CD4-positive, alpha-beta T cell treated with Interleukin-6 at 100 ng/mL for 8 hours (primary cell): Measurements from ENCODE around the gene CFAP20.

ENCODE experiments used
- DNase-seq: peaks from one replicate; pipeline ENCODE4 v3.0.0-alpha.2; 2020; ENCODE audit warnings: mixed read lengths, low spot score

The CFAP20 gene

DNA sequence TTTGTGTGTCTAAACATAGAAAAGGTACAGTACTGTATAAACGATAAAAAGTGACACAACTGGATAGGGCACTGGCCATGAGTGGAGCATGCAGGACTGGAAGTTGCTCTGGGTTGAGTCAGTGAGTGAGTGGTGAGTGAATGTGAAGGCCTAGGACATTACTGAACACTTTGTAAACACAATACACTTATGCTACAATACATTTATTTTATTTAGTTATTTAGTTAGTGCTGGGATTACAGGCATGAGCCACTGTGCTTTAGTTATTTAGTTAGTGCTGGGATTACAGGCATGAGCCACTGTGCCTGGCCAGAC, 4.6 kb downstream of the CFAP20 start:
- DNase-seq = no peak

DNA sequence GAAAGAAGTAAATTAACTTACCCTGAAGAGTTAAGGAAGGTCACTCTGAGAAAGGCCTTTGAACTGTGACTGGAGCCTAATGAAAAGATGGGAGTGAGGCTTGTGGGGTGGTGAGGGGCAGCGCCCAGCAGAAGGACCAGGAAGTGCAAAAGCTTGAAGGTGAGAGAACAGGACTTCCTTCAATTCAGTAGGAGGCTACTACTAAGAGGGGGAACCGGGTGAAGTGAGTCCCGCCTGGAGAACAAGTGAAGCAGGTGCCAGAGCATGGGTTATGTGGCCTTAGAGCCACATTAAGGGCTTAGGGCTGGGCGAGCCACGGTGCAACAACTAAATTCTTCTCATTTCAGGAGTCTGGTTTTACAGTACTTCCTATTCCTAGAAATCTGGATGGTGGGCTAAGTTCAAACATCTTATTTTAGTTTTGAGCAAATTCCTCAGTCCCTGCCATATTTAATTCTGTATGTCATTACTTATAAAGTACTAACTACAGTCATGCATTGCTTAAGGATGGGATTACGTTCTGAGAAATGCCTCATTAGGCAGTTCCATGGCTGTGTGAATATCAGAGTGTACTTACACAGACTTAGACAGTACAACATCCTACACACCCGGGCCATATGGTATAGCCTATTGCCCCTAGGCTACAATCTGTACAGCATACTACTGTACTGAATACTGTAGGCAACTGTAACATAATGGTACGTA, 5.1 kb downstream of the CFAP20 start:
- no peak for DNase-seq

DNA sequence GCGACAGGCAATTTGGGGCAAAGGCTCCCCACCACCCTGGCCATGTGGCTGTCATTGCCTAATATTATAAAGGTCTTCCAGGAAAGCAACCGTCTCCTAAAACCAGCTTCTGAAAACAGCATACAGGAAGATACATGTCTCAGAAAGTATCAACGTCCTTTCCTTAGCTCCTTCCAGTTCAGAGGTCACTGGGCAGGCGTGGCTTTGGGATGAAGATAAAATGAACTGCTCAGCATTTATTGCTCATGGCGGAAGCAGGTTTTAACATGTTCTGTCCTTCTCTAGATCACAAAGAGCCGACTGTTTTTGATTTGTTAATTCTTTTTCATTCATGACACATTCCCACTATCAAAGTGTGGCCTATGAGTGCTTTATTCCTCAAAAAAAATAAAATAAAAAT, 8.0 kb downstream of the CFAP20 start:
- DNase-seq = no peak

DNA sequence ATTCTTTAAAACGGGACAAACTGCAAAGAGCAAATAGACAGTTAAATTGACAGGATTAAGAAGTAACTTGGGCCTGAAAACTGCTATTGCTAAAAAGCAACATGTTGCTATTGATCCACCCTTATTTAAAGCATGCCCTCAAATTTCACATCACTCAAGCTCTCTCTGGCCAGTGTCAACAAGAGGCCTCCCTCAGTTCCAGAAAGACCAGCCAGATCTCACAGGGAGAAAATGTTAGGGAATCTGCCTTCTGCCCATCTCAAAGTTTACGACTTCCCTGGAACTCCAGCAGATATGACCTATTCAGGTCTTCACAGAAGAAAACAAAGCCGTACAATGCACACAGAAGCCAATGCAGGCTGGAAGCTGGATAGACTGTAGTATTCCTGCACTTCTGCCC, 8.9 kb downstream of the CFAP20 start:
- no peak for DNase-seq

DNA sequence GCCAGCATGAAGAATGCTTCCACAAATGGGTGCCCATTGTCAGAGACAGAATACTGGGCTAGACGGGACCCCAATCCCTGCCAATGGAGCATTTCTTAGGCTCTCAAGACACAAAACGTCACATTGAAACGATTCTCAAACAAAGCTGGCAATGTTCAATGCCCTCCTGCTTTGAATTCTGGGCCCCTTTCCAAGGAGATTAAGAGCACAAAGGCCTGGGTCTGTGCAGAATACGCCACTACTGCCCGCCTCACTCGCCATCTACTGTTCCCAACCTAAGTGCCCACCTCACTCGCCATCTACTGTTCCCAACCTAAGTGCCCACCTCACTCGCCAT, 9.7 kb downstream of the CFAP20 start:
- DNase-seq = no peak

DNA sequence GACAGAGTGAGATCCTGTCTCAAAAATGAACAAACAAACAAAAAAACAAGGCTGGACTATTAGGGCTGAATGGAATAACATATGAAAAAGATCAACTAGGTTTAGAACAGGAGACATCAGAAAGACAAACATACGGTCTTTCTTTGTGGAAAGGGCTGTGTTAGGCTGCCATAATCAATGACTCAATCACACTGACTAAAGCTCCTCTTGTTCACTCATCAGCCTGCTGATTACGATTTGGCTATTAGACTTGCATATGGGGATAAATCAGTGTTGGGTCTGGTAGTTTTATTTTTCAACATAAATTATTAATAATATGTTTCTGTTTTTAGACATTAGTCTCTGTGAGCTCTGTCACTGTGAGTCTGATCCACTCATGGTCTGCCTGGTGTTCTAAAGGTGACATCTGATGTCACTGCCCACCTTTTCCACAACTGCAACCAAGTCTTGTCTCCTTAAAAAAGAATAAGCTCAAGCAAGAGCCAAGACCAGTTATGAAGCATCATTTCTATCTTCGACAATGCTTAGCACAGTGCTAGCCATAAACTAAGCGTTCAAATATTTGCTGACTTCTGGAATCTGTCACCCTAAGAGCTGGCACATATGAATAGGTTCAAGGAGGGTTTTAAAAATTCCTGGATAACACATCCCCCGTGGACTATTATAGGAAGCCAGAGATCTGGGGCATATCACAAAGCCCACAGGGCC, 10.2 kb downstream of the CFAP20 start:
- no peak for DNase-seq

DNA sequence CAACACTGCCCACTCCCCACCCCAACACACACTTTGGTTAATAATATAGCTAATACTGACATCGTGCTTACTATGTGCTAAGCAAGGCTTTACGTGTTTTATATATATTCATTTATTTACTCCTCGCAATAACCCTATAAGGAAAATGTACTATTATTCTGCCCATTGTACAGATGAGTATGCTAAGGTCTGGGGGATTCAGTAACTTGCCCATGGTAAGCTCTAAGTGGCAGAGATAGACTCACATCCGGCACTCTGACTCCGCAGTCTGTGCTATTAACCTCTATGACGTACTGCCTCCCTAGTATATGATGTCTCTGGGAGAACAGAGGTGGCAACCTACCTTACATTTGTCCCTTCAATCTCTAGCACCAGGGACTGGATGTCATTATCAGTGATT, 12.7 kb downstream of the CFAP20 start:
- DNase-seq = no peak

DNA sequence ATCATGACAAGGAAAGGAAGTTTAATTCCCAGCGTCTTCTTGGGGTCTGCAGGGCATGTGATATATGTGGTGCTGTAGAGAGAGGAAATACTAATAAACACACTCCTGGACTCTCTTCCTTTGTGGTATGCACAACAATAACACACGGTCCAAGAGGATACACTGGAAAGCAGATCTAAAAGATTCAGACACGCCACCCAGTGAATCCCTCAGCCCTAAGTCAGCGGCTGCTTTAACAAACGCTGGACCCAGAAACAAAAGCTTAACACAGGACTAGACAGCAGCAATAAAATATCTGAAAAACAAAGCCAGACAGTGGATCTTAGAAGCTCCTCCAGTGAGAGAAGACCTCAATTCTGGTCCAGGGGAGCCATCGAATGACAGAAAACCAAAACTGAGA, 13.1 kb downstream of the CFAP20 start:
- no peak for DNase-seq

DNA sequence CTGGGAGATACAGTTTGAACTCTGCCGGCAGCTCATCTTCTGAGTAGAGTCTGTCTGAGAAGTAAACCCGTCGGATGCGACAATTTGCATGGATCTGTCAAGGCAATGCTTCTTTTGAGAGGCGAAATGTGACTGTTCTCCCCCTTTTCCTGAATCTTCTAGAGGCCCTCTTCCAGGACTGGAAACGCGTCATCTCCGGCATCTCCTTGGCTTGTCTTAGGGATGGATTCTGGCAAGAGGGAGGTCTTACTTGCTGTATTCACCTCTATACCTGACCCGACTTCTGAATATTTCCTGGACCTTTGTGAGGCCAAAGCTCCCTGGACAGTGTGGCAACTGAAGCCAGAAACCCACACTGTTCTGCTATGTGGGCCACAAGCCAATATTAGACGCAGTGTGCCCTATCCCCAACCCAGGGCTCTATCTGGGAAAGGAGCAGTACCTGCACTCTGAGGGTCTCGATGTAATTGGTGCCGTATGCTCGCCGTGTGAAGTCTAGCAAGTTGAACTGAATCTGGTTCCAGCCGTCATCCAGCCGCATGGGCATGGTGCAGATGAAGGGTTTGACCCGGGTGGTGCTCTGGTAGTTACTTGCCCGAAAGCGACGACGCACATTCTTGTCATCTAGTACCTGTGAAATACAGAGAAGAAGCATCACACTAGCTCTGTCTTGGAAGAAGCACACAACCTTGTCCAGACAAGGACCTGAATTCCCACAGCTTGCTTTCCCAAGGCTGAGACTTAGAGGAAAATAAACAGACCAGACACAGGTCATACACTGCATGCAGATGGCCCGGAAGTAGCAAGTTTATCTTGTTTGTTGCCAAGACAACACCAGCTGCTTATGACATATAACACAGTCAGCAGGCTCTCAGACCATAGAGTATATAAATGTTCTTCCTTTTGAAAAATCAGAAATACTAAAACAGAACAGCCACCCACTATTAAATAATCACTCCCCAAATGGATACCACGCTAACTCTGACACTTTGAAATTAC, 14.1 kb downstream of the CFAP20 start:
- DNase-seq = no peak

DNA sequence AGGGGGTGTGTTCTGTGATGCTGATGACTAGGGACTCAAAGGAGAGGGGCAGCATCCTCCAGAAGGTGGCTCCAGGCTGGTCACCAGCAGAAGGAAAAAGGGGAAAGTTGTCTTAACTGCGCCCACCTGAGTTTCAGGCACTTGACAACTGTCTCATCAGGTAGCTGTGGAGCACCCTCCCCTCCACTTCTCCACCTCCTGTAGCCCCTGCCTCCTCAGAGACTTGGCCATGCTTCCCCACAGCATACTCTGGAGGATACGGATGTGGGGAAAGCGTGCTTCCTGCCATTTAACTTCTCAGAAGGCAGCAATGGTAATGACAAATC, 17.9 kb downstream of the CFAP20 start:
- no peak for DNase-seq

DNA sequence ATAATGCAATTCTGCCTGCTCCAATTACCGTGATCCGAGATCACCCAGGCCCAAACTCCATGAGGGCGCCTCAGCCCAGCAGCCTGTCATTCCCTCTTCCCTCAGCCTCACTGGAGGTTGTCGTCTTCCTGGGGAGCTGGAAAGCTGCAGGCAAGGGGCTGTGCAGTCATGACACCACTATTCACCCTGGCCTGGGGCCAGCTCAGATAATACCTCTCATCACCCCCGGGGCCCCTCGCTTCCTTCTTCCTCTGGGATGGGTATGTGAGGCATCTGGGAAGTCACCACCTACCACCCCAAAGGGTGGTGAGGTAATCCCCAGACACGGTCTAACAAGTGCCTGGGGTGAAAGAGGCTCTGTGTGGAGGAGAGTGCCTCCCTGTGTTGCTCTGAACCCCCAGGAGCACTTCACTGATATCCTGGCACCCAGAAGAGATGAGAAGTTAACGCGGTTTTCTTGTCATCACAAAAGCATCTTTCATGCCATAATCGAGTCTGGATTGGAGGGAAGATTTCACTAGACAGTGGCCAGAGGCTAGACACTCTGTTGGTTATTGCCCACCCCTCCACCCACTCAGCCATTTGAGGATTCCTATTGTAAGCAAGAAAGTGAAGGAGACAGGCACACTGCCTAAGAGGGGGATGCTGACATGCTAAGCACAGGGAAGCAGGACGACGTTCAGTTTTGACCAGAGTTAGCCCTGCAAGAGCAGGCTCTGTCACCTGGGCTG, 18.4 kb downstream of the CFAP20 start:
- DNase-seq = no peak

DNA sequence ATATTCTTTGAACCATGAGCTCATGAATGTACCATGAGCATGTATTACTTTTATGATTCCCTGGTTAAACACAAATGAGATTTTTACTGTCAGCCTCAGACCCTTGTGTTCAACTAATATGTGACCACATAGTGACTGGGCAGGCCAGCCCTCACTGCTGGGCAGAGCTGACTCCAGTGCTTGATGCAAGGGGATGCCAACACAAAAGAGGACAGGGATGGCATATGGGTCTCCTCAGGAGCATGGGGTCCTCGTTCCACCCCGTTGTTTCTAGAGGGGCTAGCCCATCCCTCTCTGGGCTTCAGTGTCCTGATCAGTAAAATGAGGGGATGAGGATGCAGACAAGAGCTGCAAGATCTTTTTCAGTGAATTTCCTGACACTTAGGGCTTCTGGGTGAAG, 19.3 kb downstream of the CFAP20 start:
- no peak for DNase-seq

DNA sequence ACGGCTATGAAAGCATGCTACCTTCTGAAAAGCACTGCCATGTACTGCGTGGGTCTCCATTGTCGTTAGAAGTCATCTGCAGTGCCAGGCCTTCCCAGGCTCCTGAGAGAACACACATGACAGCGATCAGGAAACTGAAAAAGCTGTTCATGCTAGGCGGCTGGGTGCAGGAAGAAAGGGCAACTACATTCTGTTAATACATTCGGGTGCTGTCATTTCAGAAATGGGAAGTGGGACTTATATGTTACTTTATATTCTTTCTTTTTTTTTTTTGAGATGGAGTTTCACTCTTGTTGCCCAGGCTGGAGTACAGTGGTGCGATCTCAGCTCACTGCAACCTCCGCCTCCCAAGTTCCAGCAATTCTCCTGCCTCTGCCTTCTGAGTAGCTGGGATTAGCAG, 19.9 kb downstream of the CFAP20 start:
- DNase-seq = no peak

DNA sequence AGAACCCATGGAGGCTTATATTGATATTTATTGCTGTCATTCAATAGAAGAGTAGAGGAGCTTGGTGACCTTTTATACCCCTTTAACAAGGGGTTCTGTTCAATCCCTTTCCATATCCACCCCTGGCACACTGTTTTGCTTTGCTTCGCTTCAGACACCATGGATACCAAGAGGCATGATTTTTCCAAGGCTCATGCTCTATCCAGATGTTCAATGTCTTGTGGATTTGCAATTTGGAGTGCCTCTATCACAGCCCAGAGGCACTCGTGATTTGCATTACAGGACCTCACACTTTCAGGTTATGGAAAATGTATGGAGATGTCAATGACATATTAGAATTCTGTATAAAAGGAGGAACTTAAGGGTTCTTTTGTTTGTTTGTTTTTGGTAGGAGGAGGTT, 21.5 kb downstream of the CFAP20 start:
- DNase-seq = no peak

DNA sequence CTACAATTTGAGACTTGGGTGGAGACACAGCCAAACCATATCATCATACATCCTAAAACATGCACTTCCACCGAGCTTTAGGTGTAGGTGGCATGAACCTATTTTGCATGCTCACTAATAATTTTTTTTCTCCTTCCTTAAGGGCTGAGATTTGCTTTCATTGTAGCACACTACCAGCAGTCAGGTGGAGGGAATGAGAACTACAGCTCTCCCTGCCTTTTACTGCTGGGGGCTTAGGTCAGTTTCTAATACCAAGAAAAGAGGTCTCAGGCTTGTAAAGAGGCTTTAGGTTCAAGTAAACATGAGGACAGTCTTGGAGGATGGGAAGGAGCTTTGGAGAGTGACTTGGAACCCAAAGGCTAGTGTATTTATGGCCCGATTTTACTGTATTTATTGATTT, 22.0 kb downstream of the CFAP20 start:
- no peak for DNase-seq

DNA sequence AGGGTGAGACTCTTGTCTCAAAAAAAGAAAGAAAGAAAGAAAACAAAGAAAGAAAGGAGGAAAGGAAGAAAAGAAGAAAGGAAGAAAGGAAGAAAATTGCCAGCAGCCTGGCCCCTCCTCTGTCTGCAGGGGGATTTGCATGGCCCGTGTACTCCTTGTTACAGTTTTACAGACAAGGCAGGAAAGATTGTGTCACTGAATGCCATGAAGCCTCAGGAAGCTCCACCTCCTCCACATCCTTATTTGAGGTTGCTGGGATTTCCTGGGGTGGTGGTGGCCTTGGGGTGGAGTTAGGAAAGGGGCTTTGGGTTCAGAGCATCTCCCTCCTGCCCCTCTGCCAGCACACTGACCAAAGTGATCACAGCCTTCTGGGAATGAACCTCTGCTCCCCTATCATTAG, 23.6 kb downstream of the CFAP20 start:
- DNase-seq = no peak

DNA sequence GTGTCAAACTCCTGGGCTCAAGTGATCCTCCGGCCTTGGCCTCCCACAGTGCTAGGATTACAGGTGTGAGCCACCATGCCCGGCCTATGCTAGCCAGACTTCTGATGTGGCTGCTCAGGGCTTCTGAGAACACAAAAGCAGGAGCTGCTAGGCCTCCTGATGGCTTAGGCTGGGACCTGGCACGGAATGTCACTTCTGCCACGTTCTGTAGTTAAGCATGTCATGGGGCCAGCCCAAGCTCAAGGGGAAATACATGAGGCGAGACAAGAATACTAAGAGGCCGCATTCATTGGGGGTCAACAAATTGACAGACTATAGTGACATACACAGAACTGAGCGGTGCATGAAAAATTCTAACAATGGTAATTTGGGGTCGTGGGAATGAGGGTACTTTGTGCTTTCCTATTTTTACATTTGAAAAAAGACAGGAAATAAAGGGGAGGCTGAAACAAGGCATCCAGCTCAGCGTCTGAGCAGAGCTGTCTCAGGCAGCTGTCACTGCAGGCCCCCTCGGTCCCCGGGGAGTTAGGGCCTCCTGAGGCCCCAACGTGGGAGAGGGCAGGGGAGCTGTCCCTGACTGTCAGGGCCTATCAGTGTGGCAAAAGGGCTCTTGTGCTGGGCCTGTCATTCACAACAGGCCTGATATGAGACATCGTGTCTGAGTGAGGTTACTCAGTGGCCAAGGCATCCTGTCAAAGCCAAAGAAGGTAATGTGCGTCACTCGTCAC, 26.4 kb downstream of the CFAP20 start:
- DNase-seq = no peak

DNA sequence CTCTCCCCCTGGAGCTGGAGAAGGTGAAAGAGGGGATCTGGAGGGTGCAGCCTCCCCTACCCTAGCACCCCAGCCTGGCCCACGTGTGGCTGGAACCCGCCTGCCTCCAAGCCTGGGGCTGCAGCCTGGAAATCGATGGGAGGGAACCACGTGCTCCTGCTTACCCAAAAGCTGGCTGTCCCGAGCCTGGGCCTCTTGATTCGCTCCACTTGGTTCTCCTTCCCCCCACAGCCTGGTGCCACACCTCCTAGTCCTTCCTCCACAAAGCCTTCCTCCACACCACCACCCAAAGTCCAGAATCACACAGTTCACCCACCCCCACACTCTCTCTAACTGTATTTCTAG, 29.3 kb downstream of the CFAP20 start:
- DNase-seq = no peak

DNA sequence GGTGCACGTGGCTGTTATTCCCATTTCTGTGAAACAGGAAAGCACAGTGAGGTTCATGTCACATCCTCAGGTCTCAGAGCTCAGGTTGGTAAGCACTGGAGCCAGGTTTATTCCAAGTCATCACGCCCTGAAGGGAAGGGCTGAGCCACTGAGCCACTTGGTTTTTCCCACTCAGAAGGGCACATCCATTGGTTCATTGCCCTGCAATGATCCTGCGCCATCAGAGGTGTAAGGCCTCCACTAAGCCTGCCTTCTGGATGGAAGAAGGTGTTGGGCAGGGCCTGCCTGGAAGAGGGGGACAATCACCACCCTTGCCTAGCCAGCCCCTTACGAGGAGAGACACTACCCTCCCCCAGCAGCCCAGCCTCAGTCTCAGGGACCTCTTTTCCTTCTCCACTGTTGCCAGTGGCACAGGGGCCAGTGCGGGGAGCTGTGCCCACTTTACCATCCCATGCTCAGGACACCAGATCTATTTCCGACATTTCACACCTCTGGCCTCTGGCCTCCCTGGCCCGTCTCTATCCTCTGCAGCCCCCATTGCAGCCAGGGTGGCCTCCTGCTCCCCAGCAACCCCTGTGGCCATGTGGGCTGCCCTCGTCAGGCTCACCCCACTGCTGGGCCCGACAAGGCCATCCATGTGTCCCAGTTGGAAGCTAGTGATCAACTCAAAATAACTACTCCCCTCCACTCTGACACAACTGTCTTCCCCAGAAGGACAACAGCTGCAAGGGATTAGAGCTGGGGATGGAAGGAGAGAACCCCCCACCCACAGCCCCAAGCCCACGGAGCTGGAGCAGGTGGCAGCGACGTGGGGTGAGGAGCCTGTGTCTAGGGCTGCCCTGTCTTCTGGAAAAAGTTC, 29.9 kb downstream of the CFAP20 start:
- DNase-seq = no peak

DNA sequence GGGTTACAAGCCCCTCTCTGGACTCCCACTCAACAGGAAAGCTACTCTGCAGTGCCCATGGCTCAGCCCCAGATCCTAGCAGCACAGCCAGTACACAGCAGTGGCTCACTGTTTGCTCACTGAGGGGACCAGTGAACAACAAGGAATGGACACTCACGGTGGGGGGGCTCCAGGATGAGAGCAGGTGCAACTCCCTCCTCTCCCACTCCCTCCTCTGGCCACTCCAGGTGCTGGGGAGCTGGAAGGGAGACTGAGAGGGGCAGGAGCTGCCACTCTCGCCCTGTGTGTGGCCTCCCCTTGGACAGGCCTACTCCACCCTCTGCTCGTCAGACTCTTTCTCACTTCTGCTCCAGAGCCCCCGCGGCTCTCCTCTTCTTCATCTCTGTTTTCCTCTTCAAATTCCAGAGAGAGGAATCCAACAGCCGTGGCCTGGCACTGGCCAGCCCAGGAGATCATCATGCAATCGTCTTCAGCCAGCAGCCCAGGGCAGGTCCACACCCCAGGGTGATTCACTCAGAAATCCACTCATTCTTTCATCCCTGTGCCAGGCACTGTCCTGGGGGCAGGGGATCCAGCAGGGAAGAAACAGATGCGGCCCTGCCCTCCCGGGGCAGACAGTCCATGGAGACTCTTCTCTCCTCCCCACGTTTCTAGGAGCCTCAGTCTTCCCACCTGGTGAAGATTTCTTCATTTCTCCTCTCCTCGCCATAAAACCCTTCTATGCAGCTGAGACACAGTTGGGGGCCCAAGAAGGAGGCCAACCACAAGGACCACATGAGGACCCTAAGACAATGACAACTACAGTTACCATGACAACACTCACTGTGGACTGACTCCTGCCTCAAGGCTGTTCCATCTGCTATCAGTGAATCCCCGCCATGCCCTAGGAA, 30.7 kb downstream of the CFAP20 start:
- no peak for DNase-seq
